Upper lobe of left lung (tissue), 6 donors: ENCODE data around the gene ITFG2. TPM values are rescaled to one million over a fixed set of nuclear protein-coding genes. Genes with fewer than 3 reads are reported as not detected.

Experiments used
- ATAC-seq, 2 donors: fragments of 200-7000 bp; cut with Tn5 transposase; one replicate each; pipeline ENCODE4 v1.9.1; 2022; ENCODE audit warnings: mild to moderate bottlenecking in 2 of 2, moderate library complexity in 2 of 2; ENCODE audit not compliant: low FRiP score in 2 of 2
- DNase-seq, 2 donors: peaks; one replicate each; pipeline ENCODE4 v3.0.0-alpha.2; 2019 to 2020
- H3K27ac ChIP-seq, 4 donors: fragments of 200-600 bp; sonication (generic); one replicate each; pipeline ENCODE4 v1.5.1; 2016 to 2019
- H3K27me3 ChIP-seq, 4 donors: fragments of 200-600 bp; sonication (generic); one replicate each; pipeline ENCODE4 v1.5.1; 2017 to 2019
- H3K36me3 ChIP-seq, 4 donors: fragments of 200-600 bp; sonication (generic); one replicate each; pipeline ENCODE4 v1.5.1; 2016 to 2019
- H3K4me1 ChIP-seq, 4 donors: fragments of 200-600 bp; sonication (generic); one replicate each; pipeline ENCODE4 v1.5.1; 2018 to 2019
- H3K4me3 ChIP-seq, 4 donors: fragments of 200-600 bp; sonication (generic); one replicate each; pipeline ENCODE4 v1.5.1; 2017 to 2019; ENCODE audit warnings: mild to moderate bottlenecking in 2 of 4, moderate library complexity in 1 of 4
- H3K9me3 ChIP-seq, 4 donors: fragments of 200-600 bp; sonication (generic); one replicate each; pipeline ENCODE4 v1.5.1; 2018 to 2019
- CTCF ChIP-seq, 6 experiments: fragments of 450-650 bp in 4 of 6; fragments of 200-600 bp in 2 of 6; sonication (generic) in 2 of 6; IDR thresholded peaks; one replicate each; pipeline ENCODE4 v1.5.1; 2016 to 2019; ENCODE audit warnings: antibody characterized with exemption in 6 of 6
- EP300 ChIP-seq, 4 donors: sonication (generic); formaldehyde crosslinking; IDR thresholded peaks; one replicate each; pipeline ENCODE4 v1.5.1; 2017; ENCODE audit warnings: antibody characterized with exemption in 4 of 4, control low read depth in 2 of 4
- POLR2A ChIP-seq, 4 donors: fragments of 450-650 bp; IDR thresholded peaks; one replicate each; pipeline ENCODE4 v1.5.1; 2016 to 2017; ENCODE audit warnings: antibody characterized with exemption in 4 of 4, mild to moderate bottlenecking in 2 of 4
- POLR2AphosphoS5 ChIP-seq, 2 donors: sonication (generic); formaldehyde crosslinking; IDR thresholded peaks; one replicate each; pipeline ENCODE4 v1.5.1; 2017; ENCODE audit warnings: antibody characterized with exemption in 2 of 2
- WGBS, 2 donors: methylation state at CpG; one replicate each; pipeline ENCODE4 v1.1.5; 2017 to 2018; 5-methylcytosine and 5-hydroxymethylcytosine counted together
- total RNA-seq, 6 donors: library from RNA; depleted of rRNA in 4 of 6; stranded (reverse); fragments of >200 nt in 4 of 6; gene quantifications; one replicate each; pipeline versions ENCODE4 v1.1.0 to v1.2.1, GENCODE V29; 2016 to 2021
- donor health status: DM: no; HTN: no; CAD: no; lungs with moderate emphysema.
- donor health status: DM: no; HTN: yes; CAD: no; lungs with severe emphysema.

ITFG2 gene
- total RNA-seq, 6 donors from 2014 or later = 34.0 to 388 (median 41.0) TPM

GRCh38 chr12:2794736-2795289 lies 17.7 kb upstream of the ITFG2 start, which contains the start of gene FKBP4:
FKBP4 (plus strand) TSS chr12:2794970; CDS start chr12:2795140, 170 bp downstream.
- H3K9me3 ChIP-seq = no peaks in the 10 kb centered on the region
- H3K27me3 ChIP-seq = no peaks in the 10 kb centered on the region
- ATAC-seq (peak; percentile 95 to 96), DNase-seq (peak; percentile 95 to 97)
- peaks cover 8 to 25% (median 14%) of the 10 kb centered on the region in 4 donors for H3K36me3 ChIP-seq
- H3K4me1 ChIP-seq = peaks cover 18 to 29% (median 25%) of the 10 kb centered on the region in 4 donors
- WGBS, 2 donors = 0 to 1% methylated on average over 34 to 48 of the region's 63 CpGs
- H3K27ac ChIP-seq = peak within 1 kb of the TSS; percentile 73 to 93 (median 79)
- peak within 1 kb of the TSS; percentile 73 to 94 (median 80) for H3K4me3 ChIP-seq
- TF ChIP-seq CTCF (IDR thresholded peaks at IDR 0.05) = peak in 1 of 6 experiments; percentile 11
- peak in 2 of 4 donors; percentile 75 to 83 for TF ChIP-seq POLR2A (IDR thresholded peaks at IDR 0.05)
- TF ChIP-seq EP300 (IDR thresholded peaks at IDR 0.05) = no peak
- peak; percentile 12 to 91 for TF ChIP-seq POLR2AphosphoS5 (IDR thresholded peaks at IDR 0.05)

GRCh38 chr12:2795291-2796186 lies 16.9 kb upstream of the ITFG2 start:
- H3K36me3 ChIP-seq = peaks cover 15 to 32% (median 19%) of the 10 kb centered on the region in 4 donors
- ATAC-seq (peak; percentile 87 to 89), DNase-seq (peak; percentile 81 to 95)
- H3K4me1 ChIP-seq = peaks cover 18 to 29% (median 25%) of the 10 kb centered on the region in 4 donors
- H3K4me3 ChIP-seq = peak overlapping the region; percentile 73 to 94 (median 80)
- 0% methylated on average over 2 to 37 of the region's 111 CpGs for WGBS, 2 donors
- H3K27me3 ChIP-seq = no peaks in the 10 kb centered on the region
- H3K9me3 ChIP-seq = no peaks in the 10 kb centered on the region
- peak; percentile 33 to 77 for TF ChIP-seq POLR2AphosphoS5 (IDR thresholded peaks at IDR 0.05)
- TF ChIP-seq EP300 (IDR thresholded peaks at IDR 0.05) = peak in 1 of 4 donors; percentile 17
- peak in 2 of 4 donors; percentile 22 to 63 for TF ChIP-seq POLR2A (IDR thresholded peaks at IDR 0.05)
- TF ChIP-seq CTCF (IDR thresholded peaks at IDR 0.05) = peak in 1 of 6 experiments; percentile 20
- peak overlapping the region; percentile 73 to 93 (median 79) for H3K27ac ChIP-seq

GRCh38 chr12:2796187-2796666 lies 16.2 kb upstream of the ITFG2 start:
- no peaks in the 10 kb centered on the region for H3K27me3 ChIP-seq
- peak overlapping the region; percentile 73 to 94 (median 80) for H3K4me3 ChIP-seq
- DNase-seq = peak in 1 of 2 donors; percentile 30
- H3K27ac ChIP-seq = peak overlapping the region in 3 of 4 donors; percentile 79 to 93 (median 79)
- H3K4me1 ChIP-seq = peaks cover 18 to 29% (median 25%) of the 10 kb centered on the region in 4 donors
- no peaks in the 10 kb centered on the region for H3K9me3 ChIP-seq
- 3 to 6% methylated on average over 14 of the region's 14 CpGs for WGBS, 2 donors
- TF ChIP-seq POLR2A (IDR thresholded peaks at IDR 0.05) (peak in 1 of 4 donors; percentile 9), CTCF (IDR thresholded peaks at IDR 0.05) (no peak), EP300 (IDR thresholded peaks at IDR 0.05) (no peak), POLR2AphosphoS5 (IDR thresholded peaks at IDR 0.05) (no peak)
- no peak for ATAC-seq
- peaks cover 18 to 39% (median 25%) of the 10 kb centered on the region in 4 donors for H3K36me3 ChIP-seq

- H3K27me3 ChIP-seq = no peaks in the 10 kb centered on the region
- ATAC-seq (no peak), DNase-seq (no peak)
- TF ChIP-seq POLR2A (IDR thresholded peaks at IDR 0.05) (no peak), POLR2AphosphoS5 (IDR thresholded peaks at IDR 0.05) (no peak), CTCF (IDR thresholded peaks at IDR 0.05) (no peak), EP300 (IDR thresholded peaks at IDR 0.05) (no peak)
- WGBS, 2 donors = 57 to 66% methylated on average over 5 to 7 of the region's 7 CpGs
- peaks cover 28 to 55% (median 40%) of the 10 kb centered on the region in 4 donors for H3K36me3 ChIP-seq
- H3K27ac ChIP-seq = peak overlapping the region in 3 of 4 donors; percentile 27 to 49 (median 43)
- H3K4me1 ChIP-seq = peaks cover 18 to 29% (median 25%) of the 10 kb centered on the region in 4 donors
- no peaks in the 10 kb centered on the region for H3K9me3 ChIP-seq
- H3K4me3 ChIP-seq = no peak overlapping the region
Observed at GRCh38 chr12:2797721-2798418, 14.6 kb upstream of the ITFG2 start.
